K562 (cell line): Measurements from ENCODE around the gene ENTPD8. TPM values are rescaled to one million over a fixed set of nuclear protein-coding genes. Genes with fewer than 3 reads are reported as not detected.

ENCODE experiments used
- ARID1B ChIP-seq: fragments of 450-650 bp; IDR thresholded peaks from 2 replicates; pipeline ENCODE4 v1.6.1; 2016; ENCODE audit warnings: antibody characterized with exemption, mild to moderate bottlenecking, inconsistent platforms
- CREBBP ChIP-seq: IDR thresholded peaks from one replicate; pipeline ENCODE4 v1.6.1; 2012; ENCODE audit warnings: low read depth, mild to moderate bottlenecking, control low read depth, inconsistent platforms, low read length
- ELF2 ChIP-seq: fragments of 250-450 bp; sonication (Bioruptor Pico); IDR thresholded peaks from 2 replicates; pipeline ENCODE4 v1.5.0; 2021; ENCODE audit warnings: mild to moderate bottlenecking
- MBD2 ChIP-seq: sonication (generic); IDR thresholded peaks from 2 replicates; pipeline ENCODE4 v1.6.1; 2016; ENCODE audit warnings: low read depth, borderline replicate concordance
- MTA3 ChIP-seq: fragments of 450-650 bp; formaldehyde crosslinking; IDR thresholded peaks from 2 replicates; pipeline ENCODE4 v1.6.1; 2017; ENCODE audit warnings: mild to moderate bottlenecking, borderline replicate concordance
- NFE2L1 ChIP-seq: fragments of 450-650 bp; IDR thresholded peaks from 2 replicates; pipeline ENCODE4 v1.6.1; 2016; ENCODE audit warnings: missing genetic modification characterization, low read depth, mild to moderate bottlenecking, missing compliant biosample characterization, moderate library complexity, borderline replicate concordance
- NFIC ChIP-seq: fragments of 450-650 bp; IDR thresholded peaks from 2 replicates; pipeline ENCODE4 v1.6.1; 2017; ENCODE audit warnings: mild to moderate bottlenecking, inconsistent platforms
- PCBP1 ChIP-seq: fragments of 200-400 bp; formaldehyde crosslinking; IDR thresholded peaks from 2 replicates; pipeline ENCODE4 v1.6.1; 2018; ENCODE audit warnings: mild to moderate bottlenecking, low read depth, low read length; ENCODE audit not compliant: poor library complexity, severe bottlenecking
- RCOR1 ChIP-seq, 2 experiments: IDR thresholded peaks; 2 replicates each; pipeline ENCODE4 v1.6.1; 2012; ENCODE audit warnings: low read depth in 2 of 2, low read length in 2 of 2, borderline replicate concordance in 1 of 2, improper control_type of control experiment in 1 of 2
- SIN3A ChIP-seq, 2 experiments: fragments of 150-350 bp in 1 of 2; IDR thresholded peaks; 2 replicates each; pipeline ENCODE4 v1.6.1; 2011 to 2016; ENCODE audit warnings: borderline replicate concordance in 2 of 2, low read depth in 2 of 2, low read length in 2 of 2, mild to moderate bottlenecking in 2 of 2, moderate library complexity in 2 of 2; ENCODE audit not compliant: control insufficient read depth in 1 of 2
- SIX5 ChIP-seq, 2 experiments: IDR thresholded peaks; 2 replicates each; pipeline ENCODE4 v1.6.1; 2011; ENCODE audit warnings: low read length in 2 of 2, borderline replicate concordance in 1 of 2, low read depth in 1 of 2, mild to moderate bottlenecking in 1 of 2, moderate library complexity in 1 of 2; ENCODE audit not compliant: insufficient read depth in 1 of 2
- SRSF3 ChIP-seq: fragments of 200-400 bp; formaldehyde crosslinking; IDR thresholded peaks from 2 replicates; pipeline ENCODE4 v1.6.1; 2016; ENCODE audit warnings: mild to moderate bottlenecking, low read length, moderate library complexity; ENCODE audit not compliant: insufficient read depth
- SUPT5H ChIP-seq: fragments of 450-650 bp; IDR thresholded peaks from 2 replicates; pipeline ENCODE4 v1.6.1; 2016
- TEAD1 ChIP-seq, 2 experiments: fragments of 450-650 bp in 1 of 2; sonication (generic) in 1 of 2; formaldehyde crosslinking; IDR thresholded peaks; 2 replicates each; pipeline versions ENCODE4 v1.4.0 to v1.8.0; 2020 to 2022; ENCODE audit warnings: mild to moderate bottlenecking in 2 of 2, missing genetic modification reagents in 1 of 2
- ZBTB8A ChIP-seq: fragments of 450-650 bp; IDR thresholded peaks from 2 replicates; pipeline ENCODE4 v1.6.1; 2018; ENCODE audit warnings: mild to moderate bottlenecking, moderate library complexity; ENCODE audit not compliant: partially characterized antibody
- ZKSCAN1 ChIP-seq: fragments of 150-350 bp; IDR thresholded peaks from 2 replicates; pipeline ENCODE4 v1.6.1; 2016; ENCODE audit warnings: low read depth, low read length
- ZNF124 ChIP-seq: sonication (generic); formaldehyde crosslinking; IDR thresholded peaks from 2 replicates; pipeline ENCODE4 v1.8.1; 2022; ENCODE audit warnings: missing genetic modification reagents
- ZNF140 ChIP-seq: fragments of 250-450 bp; sonication (Bioruptor Pico); IDR thresholded peaks from 2 replicates; pipeline ENCODE4 v1.8.0; 2021; ENCODE audit warnings: moderate library complexity, mild to moderate bottlenecking, inconsistent platforms
- ZNF507 ChIP-seq: conservative IDR thresholded peaks from 2 replicates; pipeline ENCODE4 v1.6.1; 2017; ENCODE audit warnings: missing genetic modification characterization, missing compliant biosample characterization
- ZNF57 ChIP-seq: fragments of 450-650 bp; formaldehyde crosslinking; IDR thresholded peaks from 2 replicates; pipeline ENCODE4 v1.4.0; 2020; ENCODE audit warnings: mild to moderate bottlenecking, moderate library complexity
- ZNF583 ChIP-seq: fragments of 250-450 bp; sonication (Bioruptor Pico); IDR thresholded peaks from 2 replicates; pipeline ENCODE4 v1.4.0; 2020
- ZNF764 ChIP-seq: fragments of 250-450 bp; sonication (Bioruptor Pico); IDR thresholded peaks from 2 replicates; pipeline ENCODE4 v1.4.0; 2020; ENCODE audit warnings: low read depth, mild to moderate bottlenecking, moderate library complexity
- polyA plus RNA-seq, 8 experiments: library from polyadenylated mRNA; depleted of rRNA in 4 of 8; stranded (reverse) in 5 of 8; unstranded in 3 of 8; fragments of >200 nt; fragmentation: Nextera tagmentation in 2 of 8; fragmentation: Illumina TruSeq in 1 of 8; extraction: Ambion mirVana in 2 of 8; extraction: Trizol in 1 of 8; gene quantifications; 2 replicates each; pipeline versions ENCODE4 v1.2.1 to v1.2.3, GENCODE V29; 2011 to 2014; ENCODE audit warnings: inconsistent platforms in 1 of 8, missing spikeins in 1 of 8
- total RNA-seq, 7 experiments: library from RNA; depleted of rRNA in 6 of 7; stranded (reverse); fragments of >200 nt in 6 of 7; fragmentation: Illumina TruSeq in 2 of 7; extraction: Trizol in 2 of 7; gene quantifications; 2 replicates each; pipeline versions ENCODE4 v1.2.1 to v1.2.3, GENCODE V29; 2011 to 2021; ENCODE audit warnings: low replicate concordance in 1 of 7
- TF ChIP-seq, protein P1 (sequence below): sonication (generic); formaldehyde crosslinking; IDR thresholded peaks from 2 replicates; pipeline ENCODE4 v1.5.0; 2020; ENCODE audit warnings: missing genetic modification reagents
- TF ChIP-seq, protein P2 (sequence below): fragments of 250-450 bp; sonication (Bioruptor Pico); IDR thresholded peaks from 2 replicates; pipeline ENCODE4 v1.4.0; 2020; ENCODE audit warnings: mild to moderate bottlenecking, moderate library complexity
- TF ChIP-seq, protein P3 (sequence below): sonication (generic); formaldehyde crosslinking; IDR thresholded peaks from 2 replicates; pipeline ENCODE4 v1.8.1; 2022; ENCODE audit warnings: missing genetic modification reagents
- TF ChIP-seq, protein P4 (sequence below): conservative IDR thresholded peaks from 2 replicates; pipeline ENCODE4 v1.6.1; 2011; ENCODE audit warnings: low read depth, mild to moderate bottlenecking, low read length; ENCODE audit not compliant: control insufficient read depth

ENTPD8 gene
- total and polyA plus RNA-seq, 9 of the 15 experiments (the other 6 are each of a cell fraction or from before 2014, with no cell fraction given): 0.06 to 0.27 (median 0.19) TPM; not detected in 5

DNA sequence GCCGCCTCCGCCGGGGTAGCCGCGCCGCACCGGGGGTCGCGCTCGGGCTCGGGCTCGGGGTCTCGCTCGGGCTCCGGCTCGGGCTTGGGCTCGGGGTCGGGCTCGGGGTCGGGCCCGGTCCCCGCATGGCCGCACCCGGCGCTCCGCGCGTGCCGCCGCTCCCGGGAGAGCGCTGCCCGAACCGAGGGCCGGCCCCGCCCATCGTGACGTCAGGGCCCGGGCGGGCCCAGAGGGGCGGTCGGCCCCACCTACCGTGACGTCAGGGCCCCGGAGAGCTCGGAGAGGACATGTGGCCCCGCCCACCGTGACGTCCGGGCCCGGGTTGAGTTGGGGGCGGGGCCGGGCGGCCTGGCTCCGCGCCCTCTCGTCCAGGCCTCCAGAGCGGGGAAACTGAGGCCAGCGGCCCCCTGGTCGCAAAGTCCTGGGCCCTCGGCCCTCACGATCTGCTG is 18.0 kb upstream of the ENTPD8 start, which contains the start of gene NSMF (continued):
- TF ChIP-seq, protein P1, sequence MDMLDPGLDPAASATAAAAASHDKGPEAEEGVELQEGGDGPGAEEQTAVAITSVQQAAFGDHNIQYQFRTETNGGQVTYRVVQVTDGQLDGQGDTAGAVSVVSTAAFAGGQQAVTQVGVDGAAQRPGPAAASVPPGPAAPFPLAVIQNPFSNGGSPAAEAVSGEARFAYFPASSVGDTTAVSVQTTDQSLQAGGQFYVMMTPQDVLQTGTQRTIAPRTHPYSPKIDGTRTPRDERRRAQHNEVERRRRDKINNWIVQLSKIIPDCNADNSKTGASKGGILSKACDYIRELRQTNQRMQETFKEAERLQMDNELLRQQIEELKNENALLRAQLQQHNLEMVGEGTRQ (CRISPR knock-in tag): peak; percentile 66
- TF ChIP-seq RCOR1 (IDR thresholded peaks at IDR 0.05; ENCODE audit: borderline replicate concordance in 1 of 2, low read depth in 2 of 2, low read length in 2 of 2) (no peak), NFIC (peak; percentile 44), ZNF124 (CRISPR knock-in tag) (no peak), ZNF57 (CRISPR knock-in tag) (no peak), ZNF583 (no peak), ARID1B (no peak), SIX5 (IDR thresholded peaks at IDR 0.05; ENCODE audit: borderline replicate concordance in 1 of 2, insufficient read depth in 1 of 2, low read depth in 1 of 2, low read length in 2 of 2) (no peak), ZNF140 (CRISPR knock-in tag) (no peak), CREBBP (no peak), SIN3A (IDR thresholded peaks at IDR 0.05; ENCODE audit: borderline replicate concordance in 2 of 2, control insufficient read depth in 1 of 2, low read depth in 2 of 2, low read length in 2 of 2) (no peak), SRSF3 (no peak), ZKSCAN1 (no peak), NFE2L1 (tag) (no peak), ZBTB8A (no peak), MTA3 (no peak), ZNF764 (CRISPR knock-in tag) (no peak), MBD2 (no peak), PCBP1 (peak; percentile 8), ELF2 (CRISPR knock-in tag) (no peak), TEAD1 (CRISPR knock-in tag; IDR thresholded peaks at IDR 0.05) (no peak), ZNF507 (no peak), SUPT5H (no peak)
- TF ChIP-seq, protein P2, sequence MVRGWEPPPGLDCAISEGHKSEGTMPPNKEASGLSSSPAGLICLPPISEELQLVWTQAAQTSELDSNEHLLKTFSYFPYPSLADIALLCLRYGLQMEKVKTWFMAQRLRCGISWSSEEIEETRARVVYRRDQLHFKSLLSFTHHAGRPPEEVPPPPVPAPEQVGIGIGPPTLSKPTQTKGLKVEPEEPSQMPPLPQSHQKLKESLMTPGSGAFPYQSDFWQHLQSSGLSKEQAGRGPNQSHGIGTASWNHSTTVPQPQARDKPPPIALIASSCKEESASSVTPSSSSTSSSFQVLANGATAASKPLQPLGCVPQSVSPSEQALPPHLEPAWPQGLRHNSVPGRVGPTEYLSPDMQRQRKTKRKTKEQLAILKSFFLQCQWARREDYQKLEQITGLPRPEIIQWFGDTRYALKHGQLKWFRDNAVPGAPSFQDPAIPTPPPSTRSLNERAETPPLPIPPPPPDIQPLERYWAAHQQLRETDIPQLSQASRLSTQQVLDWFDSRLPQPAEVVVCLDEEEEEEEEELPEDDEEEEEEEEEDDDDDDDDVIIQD: no peak
- TF ChIP-seq, protein P3, sequence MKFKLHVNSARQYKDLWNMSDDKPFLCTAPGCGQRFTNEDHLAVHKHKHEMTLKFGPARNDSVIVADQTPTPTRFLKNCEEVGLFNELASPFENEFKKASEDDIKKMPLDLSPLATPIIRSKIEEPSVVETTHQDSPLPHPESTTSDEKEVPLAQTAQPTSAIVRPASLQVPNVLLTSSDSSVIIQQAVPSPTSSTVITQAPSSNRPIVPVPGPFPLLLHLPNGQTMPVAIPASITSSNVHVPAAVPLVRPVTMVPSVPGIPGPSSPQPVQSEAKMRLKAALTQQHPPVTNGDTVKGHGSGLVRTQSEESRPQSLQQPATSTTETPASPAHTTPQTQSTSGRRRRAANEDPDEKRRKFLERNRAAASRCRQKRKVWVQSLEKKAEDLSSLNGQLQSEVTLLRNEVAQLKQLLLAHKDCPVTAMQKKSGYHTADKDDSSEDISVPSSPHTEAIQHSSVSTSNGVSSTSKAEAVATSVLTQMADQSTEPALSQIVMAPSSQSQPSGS (CRISPR knock-in tag): no peak
- TF ChIP-seq, protein P4, sequence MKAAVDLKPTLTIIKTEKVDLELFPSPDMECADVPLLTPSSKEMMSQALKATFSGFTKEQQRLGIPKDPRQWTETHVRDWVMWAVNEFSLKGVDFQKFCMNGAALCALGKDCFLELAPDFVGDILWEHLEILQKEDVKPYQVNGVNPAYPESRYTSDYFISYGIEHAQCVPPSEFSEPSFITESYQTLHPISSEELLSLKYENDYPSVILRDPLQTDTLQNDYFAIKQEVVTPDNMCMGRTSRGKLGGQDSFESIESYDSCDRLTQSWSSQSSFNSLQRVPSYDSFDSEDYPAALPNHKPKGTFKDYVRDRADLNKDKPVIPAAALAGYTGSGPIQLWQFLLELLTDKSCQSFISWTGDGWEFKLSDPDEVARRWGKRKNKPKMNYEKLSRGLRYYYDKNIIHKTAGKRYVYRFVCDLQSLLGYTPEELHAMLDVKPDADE: 0 out of 2 replicates have a peak, but pooled peaks have one; percentile 35
